Osteoblast (primary cell): ENCODE data around the gene SOBP. TPM values are rescaled to one million over a fixed set of nuclear protein-coding genes. Genes with fewer than 3 reads are reported as not detected.

ENCODE experiments used
- DNase-seq: peaks from one replicate; pipeline ENCODE4 v3.0.0; 2011; ENCODE audit warnings: low spot score, mixed read lengths; ENCODE audit not compliant: insufficient read length; ENCODE audit errors: missing footprints
- H2AFZ ChIP-seq: 2 replicates; pipeline ENCODE4 v1.6.0; 2011; ENCODE audit warnings: mild to moderate bottlenecking, low read length
- H3K27ac ChIP-seq: 2 replicates; pipeline ENCODE4 v1.5.1; 2011; ENCODE audit warnings: mild to moderate bottlenecking, low read depth, low read length, moderate library complexity
- H3K27me3 ChIP-seq: 2 replicates; pipeline ENCODE4 v1.6.0; 2012; ENCODE audit warnings: mild to moderate bottlenecking, control low read depth, inconsistent platforms, low read length, moderate library complexity; ENCODE audit not compliant: insufficient read depth
- H3K36me3 ChIP-seq: 2 replicates; pipeline ENCODE4 v1.5.1; 2011; ENCODE audit warnings: mild to moderate bottlenecking, low read length, control low read depth, moderate library complexity; ENCODE audit not compliant: insufficient read depth
- H3K4me1 ChIP-seq: 2 replicates; pipeline ENCODE4 v1.5.1; 2011; ENCODE audit warnings: mild to moderate bottlenecking, low read length, control low read depth, moderate library complexity; ENCODE audit not compliant: insufficient read depth
- H3K4me2 ChIP-seq: 2 replicates; pipeline ENCODE4 v1.6.0; 2011; ENCODE audit warnings: mild to moderate bottlenecking, low read length; ENCODE audit not compliant: insufficient read depth
- H3K4me3 ChIP-seq: fragments of 200-600 bp; sonication (generic); 3 replicates; pipeline ENCODE4 v1.5.1; 2012; ENCODE audit warnings: mild to moderate bottlenecking, low read length, inconsistent platforms; ENCODE audit not compliant: insufficient read depth
- H3K79me2 ChIP-seq: 2 replicates; pipeline ENCODE4 v1.6.0; 2012; ENCODE audit warnings: mild to moderate bottlenecking, low read length, control low read depth, inconsistent platforms; ENCODE audit not compliant: insufficient read depth
- H3K9me3 ChIP-seq: 2 replicates; pipeline ENCODE4 v1.5.1; 2011; ENCODE audit warnings: low read depth, low read length, control low read depth
- H4K20me1 ChIP-seq: 2 replicates; pipeline ENCODE4 v1.6.0; 2012; ENCODE audit warnings: mild to moderate bottlenecking, low read length, control low read depth; ENCODE audit not compliant: insufficient read depth
- CTCF ChIP-seq: IDR thresholded peaks from 2 replicates; pipeline ENCODE4 v1.5.1; 2011; ENCODE audit warnings: mild to moderate bottlenecking, low read depth, low read length, moderate library complexity; ENCODE audit errors: extremely low read depth
- total RNA-seq: library from RNA; depleted of rRNA; stranded (reverse); fragments of >200 nt; gene quantifications from 2 replicates; pipeline ENCODE4 v1.2.3, GENCODE V29; 2012

SOBP gene
- total RNA-seq, 1 donor, result 3.6 TPM

GRCh38 chr6:107490566-107491137, 735 bp downstream of the SOBP start:
- Histone ChIP-seq H3K79me2 (no peaks in the 10 kb centered on the region), H3K27ac (no peak overlapping the region), H3K9me3 (no peaks in the 10 kb centered on the region), H4K20me1 (peaks cover 7% of the 10 kb centered on the region), H3K27me3 (peaks cover 56% of the 10 kb centered on the region), H3K4me2 (peak overlapping the region; percentile 80), H3K36me3 (no peaks in the 10 kb centered on the region), H2AFZ (peak overlapping the region; percentile 78), H3K4me1 (peaks cover 42% of the 10 kb centered on the region), H3K4me3 (peak overlapping the region; percentile 73)
- DNase-seq, result peak; percentile 76
- TF ChIP-seq CTCF, result no peak

- H3K4me3 ChIP-seq, result peak overlapping the region; percentile 73
- H3K79me2 ChIP-seq, result no peaks in the 10 kb centered on the region
- H4K20me1 ChIP-seq, result peaks cover 7% of the 10 kb centered on the region
- DNase-seq, result peak; percentile 90
- H2AFZ ChIP-seq, result peak overlapping the region; percentile 78
- H3K36me3 ChIP-seq, result no peaks in the 10 kb centered on the region
- H3K27me3 ChIP-seq, result peaks cover 56% of the 10 kb centered on the region
- peaks cover 42% of the 10 kb centered on the region for H3K4me1 ChIP-seq
- H3K9me3 ChIP-seq, result no peaks in the 10 kb centered on the region
- peak overlapping the region; percentile 80 for H3K4me2 ChIP-seq
- no peak overlapping the region for H3K27ac ChIP-seq
- TF ChIP-seq CTCF, result no peak
These were observed 1.3 kb downstream of the SOBP start for GRCh38 chr6:107491138-107491609.

- Histone ChIP-seq H2AFZ (no peak overlapping the region), H3K4me1 (peaks cover 42% of the 10 kb centered on the region), H3K4me3 (peak overlapping the region; percentile 73)
These were observed 2.1 kb downstream of the SOBP start for GRCh38 chr6:107491760-107492660.

More at GRCh38 chr6:107491760-107492660, 2.1 kb downstream of the SOBP start:
- TF ChIP-seq CTCF, result no peak
- Histone ChIP-seq H3K4me2 (peak overlapping the region; percentile 80), H3K36me3 (no peaks in the 10 kb centered on the region), H3K27ac (no peak overlapping the region), H3K79me2 (no peaks in the 10 kb centered on the region), H3K27me3 (peaks cover 52% of the 10 kb centered on the region), H3K9me3 (no peaks in the 10 kb centered on the region), H4K20me1 (peaks cover 7% of the 10 kb centered on the region)
- peak; percentile 93 for DNase-seq
